OCI-LY1 (cell line): ENCODE measurements around the gene TSPAN4.

Experiments used
- H2AFZ ChIP-seq: fragments of 200-600 bp; sonication (generic), shearing (Covaris generic); 2 replicates; pipeline ENCODE4 v1.6.0; 2014; ENCODE audit warnings: antibody characterized with exemption, mild to moderate bottlenecking, low read length
- H3F3A ChIP-seq: fragments of 200-600 bp; sonication (generic), shearing (Covaris generic); 2 replicates; pipeline ENCODE4 v1.6.0; 2014; ENCODE audit warnings: mild to moderate bottlenecking, antibody characterized with exemption, low read length, moderate library complexity; ENCODE audit not compliant: insufficient read depth
- H3K27ac ChIP-seq: fragments of 200-600 bp; sonication (generic); 2 replicates; pipeline ENCODE4 v1.5.1; 2014; ENCODE audit warnings: low read length, mixed run types, mild to moderate bottlenecking, low read depth; ENCODE audit not compliant: poor library complexity, severe bottlenecking
- H3K27me3 ChIP-seq: fragments of 200-600 bp; sonication (generic); 2 replicates; pipeline ENCODE4 v1.6.0; 2014; ENCODE audit warnings: antibody characterized with exemption, mild to moderate bottlenecking, low read length, moderate library complexity; ENCODE audit not compliant: insufficient read depth
- H3K36me3 ChIP-seq: fragments of 200-600 bp; sonication (generic); 2 replicates; pipeline ENCODE4 v1.6.1; 2014; ENCODE audit warnings: mild to moderate bottlenecking, antibody characterized with exemption, low read length, moderate library complexity, mixed read lengths; ENCODE audit not compliant: insufficient read depth
- H3K4me1 ChIP-seq: fragments of 200-600 bp; sonication (generic); 2 replicates; pipeline ENCODE4 v1.5.1; 2014; ENCODE audit warnings: mild to moderate bottlenecking, low read length, moderate library complexity; ENCODE audit not compliant: insufficient read depth, severe bottlenecking
- H3K4me2 ChIP-seq: fragments of 200-600 bp; sonication (generic), shearing (Covaris generic); 2 replicates; pipeline ENCODE4 v1.6.1; 2014; ENCODE audit warnings: low read length
- H3K4me3 ChIP-seq: fragments of 200-600 bp; sonication (generic); 2 replicates; pipeline ENCODE4 v1.5.1; 2014; ENCODE audit warnings: low read length, low read depth, mild to moderate bottlenecking, mixed read lengths; ENCODE audit not compliant: poor library complexity, severe bottlenecking
- H3K79me2 ChIP-seq: fragments of 200-600 bp; shearing (Covaris generic); 2 replicates; pipeline ENCODE4 v1.6.1; 2016; ENCODE audit warnings: mixed run types, low read length, mixed read lengths; ENCODE audit not compliant: insufficient read depth
- H3K9ac ChIP-seq: fragments of 200-600 bp; sonication (generic), shearing (Covaris generic); 2 replicates; pipeline ENCODE4 v1.6.1; 2014; ENCODE audit warnings: mild to moderate bottlenecking, low read length, mixed read lengths
- H3K9me2 ChIP-seq: fragments of 200-600 bp; sonication (generic), shearing (Covaris generic); 2 replicates; pipeline ENCODE4 v1.6.1; 2014; ENCODE audit warnings: low read depth, mild to moderate bottlenecking, low read length, mixed read lengths
- H3K9me3 ChIP-seq: fragments of 200-600 bp; shearing (Covaris generic); 2 replicates; pipeline ENCODE4 v1.6.1; 2014; ENCODE audit warnings: low read length, mixed read lengths
- H4K20me1 ChIP-seq: fragments of 200-600 bp; sonication (generic), shearing (Covaris generic); 2 replicates; pipeline ENCODE4 v1.6.0; 2016; ENCODE audit warnings: mild to moderate bottlenecking, low read length; ENCODE audit not compliant: insufficient read depth
- EZH2 ChIP-seq: fragments of 200-600 bp; sonication (generic), shearing (Covaris generic); IDR thresholded peaks from 2 replicates; pipeline ENCODE4 v1.8.0; 2017; ENCODE audit warnings: borderline replicate concordance, mixed run types, mild to moderate bottlenecking, antibody characterized with exemption, low read length, moderate library complexity, mixed read lengths
- TF ChIP-seq, protein P1 (sequence below): fragments of 200-600 bp; sonication (generic), shearing (Covaris generic); IDR thresholded peaks from 2 replicates; pipeline ENCODE4 v1.5.1; 2017; ENCODE audit warnings: mild to moderate bottlenecking, antibody characterized with exemption, low read length, moderate library complexity, mixed read lengths

The TSPAN4 gene

GRCh38 chr11:815675-816432 is 26.8 kb upstream of the TSPAN4 start:
- Histone ChIP-seq H3F3A (peaks cover 4% of the 10 kb centered on the region; the same call in 1 of the 2 replicates), H3K4me3 (no peak overlapping the region), H3K27me3 (no peaks in the 10 kb centered on the region), H3K4me1 (peaks cover 29% of the 10 kb centered on the region), H3K79me2 (peaks cover 6% of the 10 kb centered on the region), H3K36me3 (peaks cover 49% of the 10 kb centered on the region), H3K9ac (no peak overlapping the region), H3K4me2 (no peak overlapping the region), H2AFZ (no peak overlapping the region), H3K9me3 (no peaks in the 10 kb centered on the region), H3K27ac (no peak overlapping the region), H3K9me2 (no peaks in the 10 kb centered on the region), H4K20me1 (no peaks in the 10 kb centered on the region)
- TF ChIP-seq, protein P1, sequence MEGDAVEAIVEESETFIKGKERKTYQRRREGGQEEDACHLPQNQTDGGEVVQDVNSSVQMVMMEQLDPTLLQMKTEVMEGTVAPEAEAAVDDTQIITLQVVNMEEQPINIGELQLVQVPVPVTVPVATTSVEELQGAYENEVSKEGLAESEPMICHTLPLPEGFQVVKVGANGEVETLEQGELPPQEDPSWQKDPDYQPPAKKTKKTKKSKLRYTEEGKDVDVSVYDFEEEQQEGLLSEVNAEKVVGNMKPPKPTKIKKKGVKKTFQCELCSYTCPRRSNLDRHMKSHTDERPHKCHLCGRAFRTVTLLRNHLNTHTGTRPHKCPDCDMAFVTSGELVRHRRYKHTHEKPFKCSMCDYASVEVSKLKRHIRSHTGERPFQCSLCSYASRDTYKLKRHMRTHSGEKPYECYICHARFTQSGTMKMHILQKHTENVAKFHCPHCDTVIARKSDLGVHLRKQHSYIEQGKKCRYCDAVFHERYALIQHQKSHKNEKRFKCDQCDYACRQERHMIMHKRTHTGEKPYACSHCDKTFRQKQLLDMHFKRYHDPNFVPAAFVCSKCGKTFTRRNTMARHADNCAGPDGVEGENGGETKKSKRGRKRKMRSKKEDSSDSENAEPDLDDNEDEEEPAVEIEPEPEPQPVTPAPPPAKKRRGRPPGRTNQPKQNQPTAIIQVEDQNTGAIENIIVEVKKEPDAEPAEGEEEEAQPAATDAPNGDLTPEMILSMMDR, result no peak
- no peak for TF ChIP-seq EZH2

DNA sequence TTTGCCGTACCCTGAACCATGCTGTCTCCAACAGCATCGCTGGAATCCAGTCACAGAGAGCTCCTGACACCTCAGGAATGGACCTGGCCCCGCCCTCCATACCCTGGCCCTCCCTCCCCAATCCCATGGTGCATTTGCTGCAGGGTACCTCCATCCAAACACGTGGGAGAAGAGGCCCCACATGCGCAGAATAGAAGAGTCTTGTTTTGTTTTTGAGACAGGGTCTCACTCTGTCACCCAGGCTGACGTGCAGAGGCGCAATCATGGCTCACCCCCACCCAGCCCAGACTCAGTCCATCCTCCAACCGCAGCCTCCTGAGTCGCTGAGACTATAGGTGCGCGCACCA is 26.2 kb upstream of the TSPAN4 start:
- Histone ChIP-seq H3K36me3 (peaks cover 43% of the 10 kb centered on the region), H3K79me2 (peaks cover under 1% of the 10 kb centered on the region; the same call in 1 of the 2 replicates), H3K9ac (no peak overlapping the region), H3F3A (peaks cover 4% of the 10 kb centered on the region; the same call in 1 of the 2 replicates), H3K9me2 (no peaks in the 10 kb centered on the region), H4K20me1 (no peaks in the 10 kb centered on the region), H3K9me3 (no peaks in the 10 kb centered on the region), H3K27me3 (no peaks in the 10 kb centered on the region), H3K4me2 (no peak overlapping the region), H2AFZ (no peak overlapping the region), H3K4me3 (no peak overlapping the region), H3K4me1 (peaks cover 26% of the 10 kb centered on the region), H3K27ac (no peak overlapping the region)
- TF ChIP-seq, protein P1, result no peak
- no peak for TF ChIP-seq EZH2

DNA sequence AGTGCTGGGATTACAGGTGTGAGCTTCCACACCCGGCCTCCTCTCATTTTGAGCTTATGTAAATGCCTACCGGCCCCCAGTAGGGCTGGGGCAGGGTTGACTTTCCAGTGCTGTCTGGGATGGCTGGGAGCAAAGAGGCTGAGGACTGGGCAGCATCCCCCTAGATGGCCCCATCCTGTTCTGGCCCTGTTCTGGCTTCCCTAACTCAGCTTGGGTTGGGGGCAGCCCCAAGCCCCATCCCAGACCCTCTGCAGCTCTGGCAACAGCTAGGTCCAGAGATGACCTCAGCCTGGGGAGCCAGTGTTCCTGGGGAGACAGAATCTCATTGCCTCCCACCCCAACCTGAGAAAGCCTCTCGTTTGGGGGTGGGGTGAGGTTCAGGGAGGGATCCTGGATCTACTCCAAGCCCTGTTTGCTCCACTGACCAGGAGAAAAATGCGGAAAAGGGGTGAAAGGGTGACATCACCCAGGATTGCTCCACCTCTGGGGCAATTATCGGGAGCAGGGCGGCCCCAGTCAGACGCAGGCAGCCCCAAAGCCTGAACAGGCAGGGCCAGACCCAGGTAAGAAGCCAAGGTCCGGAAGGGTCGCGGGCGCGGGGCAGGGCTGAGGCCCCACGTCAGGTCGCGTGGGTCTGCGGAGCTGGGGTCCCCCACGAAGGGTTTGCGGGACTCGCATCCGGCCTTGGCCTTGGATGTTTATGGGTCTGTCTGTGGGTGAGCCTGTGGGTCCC is 24.1 kb upstream of the TSPAN4 start, which contains the start of gene PNPLA2:
Gene PNPLA2, plus strand, starts transcription at position 519 of the 733 bp plus-strand sequence. CDS start 805 bp downstream, outside the sequence.
- Histone ChIP-seq H3K27ac (no peak within 1 kb of the TSS), H2AFZ (no peak within 1 kb of the TSS)
- TF ChIP-seq, protein P1, result no peak
- no peak for TF ChIP-seq EZH2

More for the DNA sequence above, 24.1 kb upstream of the TSPAN4 start, which contains the start of gene PNPLA2:
- Histone ChIP-seq H3K79me2 (no peaks in the 10 kb centered on the region), H3K4me1 (peaks cover 15% of the 10 kb centered on the region), H3K4me2 (peak within 1 kb of the TSS; percentile 85), H3K9me3 (no peaks in the 10 kb centered on the region), H3F3A (peaks cover 4% of the 10 kb centered on the region; the same call in 1 of the 2 replicates), H3K27me3 (no peaks in the 10 kb centered on the region), H3K36me3 (peaks cover 22% of the 10 kb centered on the region), H3K9ac (peak within 1 kb of the TSS; percentile 77), H3K9me2 (no peaks in the 10 kb centered on the region), H4K20me1 (no peaks in the 10 kb centered on the region), H3K4me3 (peak within 1 kb of the TSS; percentile 75)
